ENCODE results near the gene TAS1R3. TPM values are rescaled to one million over a fixed set of nuclear protein-coding genes. Genes with fewer than 3 reads are reported as not detected.
A peak's percentile ranks its signal among the peaks of the same experiment; 100 is the strongest.

Gene TAS1R3
- total RNA-seq, 1 experiment from 2014 or later = 0.28 TPM

- peak; percentile 81 for DNase-seq
- no peak overlapping the region for H2BK5ac ChIP-seq (ENCODE audit: insufficient read length, low read length)
- peaks cover 4% of the 10 kb centered on the region for H3K23me2 ChIP-seq (ENCODE audit: insufficient read length, low read depth, low read length, poor library complexity, severe bottlenecking)
- no peak overlapping the region for H3K18ac ChIP-seq (ENCODE audit: insufficient read length, low read depth, low read length)
- H2BK20ac ChIP-seq (ENCODE audit: low read depth, low read length, poor library complexity, severe bottlenecking) = no peak overlapping the region
- H3K79me2 ChIP-seq (ENCODE audit: insufficient read depth, low read length) = no peaks in the 10 kb centered on the region
- H3T11ph ChIP-seq (ENCODE audit: low read length) = no peak overlapping the region
- H3K79me1 ChIP-seq (ENCODE audit: insufficient read depth, low read depth, low read length, poor library complexity, severe bottlenecking) = no peaks in the 10 kb centered on the region
- no peak overlapping the region for H2AK5ac ChIP-seq (ENCODE audit: insufficient read length, low read length)
- no peak overlapping the region for H3K4me3 Mint-ChIP-seq
- H3K9me3 Mint-ChIP-seq = peaks cover 2 to 7% of the 10 kb centered on the region in 2 experiments; a peak in 2 of 5 replicates
- no peaks in the 10 kb centered on the region for H3K4me1 ChIP-seq (ENCODE audit: insufficient read depth, low read length)
- no peak overlapping the region for H3K4ac ChIP-seq (ENCODE audit: low read depth, low read length)
- no peaks in the 10 kb centered on the region for H3K9me3 ChIP-seq (ENCODE audit: control insufficient read depth, low read depth, low read length)
- WGBS (ENCODE audit: extremely low coverage, insufficient read length, low lambda C conversion rate) = no CpG with 5 or more reads among the region's 94 CpGs
- no peak overlapping the region for H3K23ac ChIP-seq (ENCODE audit: insufficient read length, low read depth, low read length)
- TF ChIP-seq CTCF (conservative IDR thresholded peaks at IDR 0.05) = no peak
- peak overlapping the region; percentile 27 for H3K4me2 ChIP-seq (ENCODE audit: insufficient read depth, insufficient read length, low read length)
- H3K27me3 ChIP-seq (ENCODE audit: insufficient read depth, low read length) = no peaks in the 10 kb centered on the region
- no peak overlapping the region for H3K56ac ChIP-seq (ENCODE audit: insufficient read length, low read depth, low read length)
- H2BK12ac ChIP-seq (ENCODE audit: insufficient read length, low read depth, low read length) = no peak overlapping the region
- H2BK15ac ChIP-seq (ENCODE audit: low read depth, low read length) = no peak overlapping the region
- H2AFZ ChIP-seq (ENCODE audit: low read length) = no peak overlapping the region
- H3K36me3 Mint-ChIP-seq (ENCODE audit: insufficient read depth in 1 of 3, low read depth in 3 of 3) = no peaks in the 10 kb centered on the region
- no peak overlapping the region for H4K8ac ChIP-seq (replicated peaks; ENCODE audit: insufficient read length, low read depth, low read length)
- H3K27ac Mint-ChIP-seq = no peak overlapping the region
- no peak overlapping the region for H4K5ac ChIP-seq (ENCODE audit: insufficient read length, low read depth, low read length)
- no peaks in the 10 kb centered on the region for H4K20me1 ChIP-seq (ENCODE audit: control insufficient read depth, insufficient read depth, insufficient read length)
- H3K9ac ChIP-seq (ENCODE audit: extremely low read depth, insufficient read length, low read length) = no peak overlapping the region
- H3K27ac ChIP-seq (ENCODE audit: insufficient read length, low read depth, low read length) = no peak overlapping the region
- no peak overlapping the region for H4K91ac ChIP-seq (ENCODE audit: insufficient read length, low read depth, low read length)
- H3K4me1 Mint-ChIP-seq = peaks cover 0 to 9% of the 10 kb centered on the region in 2 experiments; a peak in 2 of 4 replicates
- peaks cover 2% of the 10 kb centered on the region for H3K27me3 Mint-ChIP-seq (ENCODE audit: low read depth)
- no peak overlapping the region for H2BK120ac ChIP-seq (ENCODE audit: low read depth, low read length, poor library complexity, severe bottlenecking)
- H3K14ac ChIP-seq (ENCODE audit: insufficient read depth, low read length) = no peak overlapping the region
Observed at GRCh38 chr1:1293263-1294249, 37.5 kb upstream of the TAS1R3 start.
